Gastroesophageal sphincter (tissue), 3 donors: Measurements from ENCODE around the gene SRP14.

Experiments used
- CTCF ChIP-seq, 4 experiments: fragments of 200-600 bp in 2 of 4; fragments of 450-650 bp in 2 of 4; sonication (generic) in 1 of 4; IDR thresholded peaks; one replicate each; pipeline ENCODE4 v1.5.1; 2017 to 2019; ENCODE audit warnings: antibody characterized with exemption in 4 of 4, mild to moderate bottlenecking in 2 of 4, moderate library complexity in 2 of 4
- EP300 ChIP-seq: sonication (generic); formaldehyde crosslinking; IDR thresholded peaks from one replicate; pipeline ENCODE4 v1.6.1; 2017; ENCODE audit warnings: antibody characterized with exemption, mild to moderate bottlenecking
- POLR2A ChIP-seq, 2 donors: fragments of 450-650 bp; IDR thresholded peaks; one replicate each; pipeline ENCODE4 v1.6.1; 2017; ENCODE audit warnings: antibody characterized with exemption in 2 of 2, mild to moderate bottlenecking in 2 of 2, moderate library complexity in 1 of 2
- POLR2AphosphoS5 ChIP-seq: sonication (generic); formaldehyde crosslinking; IDR thresholded peaks from one replicate; pipeline ENCODE4 v1.6.1; 2017; ENCODE audit warnings: antibody characterized with exemption

- TF ChIP-seq POLR2A (IDR thresholded peaks at IDR 0.05), result no peak
- TF ChIP-seq CTCF (IDR thresholded peaks at IDR 0.05), result no peak
- TF ChIP-seq POLR2AphosphoS5, result no peak
- no peak for TF ChIP-seq EP300
Observed at GRCh38 chr15:39997639-39998038, 41.3 kb downstream of the SRP14 start.
